Left forelimb (tissue), 1 donor: Measurements from ENCODE around the gene CHST1.

Experiments used
- DNase-seq: peaks from one replicate; pipeline ENCODE4 v3.0.0-alpha.2; 2018; ENCODE audit warnings: low spot score

Gene CHST1

GRCh38 chr11:45606514-45607281 lies 58.7 kb downstream of the CHST1 start:
- no peak for DNase-seq

- no peak for DNase-seq
Measured at GRCh38 chr11:45605051-45605450, 60.4 kb downstream of the CHST1 start.

GRCh38 chr11:45603946-45604682 lies 61.3 kb downstream of the CHST1 start:
- no peak for DNase-seq

GRCh38 chr11:45599161-45599943 lies 66.1 kb downstream of the CHST1 start:
- no peak for DNase-seq
